Heart right ventricle (tissue), 16 donors: ENCODE data around the gene MAX. TPM values are rescaled to one million over a fixed set of nuclear protein-coding genes. Genes with fewer than 3 reads are reported as not detected.

Experiments
- ATAC-seq, 8 donors: fragments of 200-7000 bp; cut with Tn5 transposase; one replicate each; pipeline ENCODE4 v1.9.1; 2020; ENCODE audit warnings: mild to moderate bottlenecking in 8 of 8, moderate library complexity in 8 of 8, moderate number of reproducible peaks in 1 of 8
- DNase-seq, 2 donors: peaks; one replicate each; pipeline ENCODE4 v3.0.0-alpha.2; 2020
- H3K27ac ChIP-seq, 10 donors: fragments of 200-600 bp; sonication (generic) in 2 of 10; one replicate each; pipeline versions ENCODE4 v1.5.0 to v1.8.0; 2020 to 2022; ENCODE audit warnings: mild to moderate bottlenecking in 3 of 10
- H3K27me3 ChIP-seq, 7 donors: fragments of 200-600 bp; one replicate each; pipeline ENCODE4 v1.8.0; 2021 to 2022; ENCODE audit warnings: mild to moderate bottlenecking in 2 of 7
- H3K36me3 ChIP-seq, 9 donors: fragments of 200-600 bp; sonication (generic) in 1 of 9; one replicate each; pipeline versions ENCODE4 v1.5.0 to v1.8.0; 2020 to 2022; ENCODE audit warnings: mild to moderate bottlenecking in 2 of 9
- H3K4me1 ChIP-seq, 9 donors: fragments of 200-600 bp; sonication (generic) in 1 of 9; one replicate each; pipeline versions ENCODE4 v1.5.0 to v1.8.0; 2020 to 2022; ENCODE audit warnings: mild to moderate bottlenecking in 4 of 9
- H3K4me3 ChIP-seq, 10 donors: fragments of 200-600 bp; sonication (generic) in 2 of 10; one replicate each; pipeline versions ENCODE4 v1.5.0 to v1.8.0; 2020 to 2022; ENCODE audit warnings: mild to moderate bottlenecking in 7 of 10, moderate library complexity in 2 of 10
- H3K9me3 ChIP-seq, 11 donors: fragments of 200-600 bp in 10 of 11; sonication (generic) in 2 of 11; one replicate each; pipeline versions ENCODE4 v1.5.0 to v1.8.0; 2013 to 2022; ENCODE audit warnings: mild to moderate bottlenecking in 2 of 11, control low read depth in 1 of 11, moderate library complexity in 1 of 11
- WGBS, 2 donors: extraction: QIAGEN DNeasy Blood & Tissue Kit; methylation state at CpG; one replicate each; pipeline ENCODE4 v1.1.7; 2013; ENCODE audit warnings: inconsistent platforms in 1 of 2; 5-methylcytosine and 5-hydroxymethylcytosine counted together
- intact Hi-C, 10 donors: fragments of 100-400 bp; cut with DNase I; formaldehyde crosslinking; loops; one replicate each; pipeline versions ENCODE4 v1.11.1 to v1.14.2; 2022
- polyA plus RNA-seq, 2 donors: library from polyadenylated mRNA; stranded (reverse); fragments of 200-250 nt; gene quantifications; one replicate each; pipeline ENCODE4 v1.2.3, GENCODE V29; 2013
- total RNA-seq, 10 donors: library from RNA; stranded (reverse); fragmentation: NEBNext Ultra II Directional in 3 of 10; extraction: Animal tissue kit (Norgen Biotek cat#: 25700) in 3 of 10; gene quantifications; one replicate each; pipeline versions ENCODE4 v1.2.1 to v1.2.4, GENCODE V29; 2021 to 2023
- TF ChIP-seq, protein P1 (sequence below), 9 donors: fragments of 200-600 bp; sonication (generic) in 2 of 9; IDR thresholded peaks; one replicate each; pipeline versions ENCODE4 v1.5.0 to v1.8.0; 2021 to 2022; ENCODE audit warnings: antibody characterized with exemption in 9 of 9, mild to moderate bottlenecking in 5 of 9, moderate library complexity in 1 of 9
- donor health status: Arrhythmogenic right ventricular cardiomyopathy.
- donor health status: ischemic (EF 13 %, LVEDD 7.1; RV severe dilation, severe dysfunction).
- donor health status: healthy with polysubstance abuse.
- donor health status: DM: no; HTN: yes; CAD: no.
- donor health status: DM: no; HTN: no; CAD: no.
- donor health status: ischemic (EF 25% LVEDD 6.9; RV normal size, moderate dysfunction).
- donor health status: ischemic (EF 25% LVEDD 5.7; RV mildly dilated, moderate dysfunction).
- donor health status: healthy.
- donor health status: DM: yes; HTN: yes; CAD: no.
- donor health status: Ischemic cardiomyopathy.
- donor health status: ischemic (EF 35%, LVEDD 5.7; RV mildly dilated, moderate dysfunction).
- donor health status: nonischemic (EF 11% LVEDD 7.7; RV severe dilation, severe dysfunction).
- donor health status: DM: yes; HTN: yes; CAD: no.
- donor health status: PGD.
- donor health status: ischemic (EF 29% LVEDD 5.4; RV normal size, mild dysfunction).
- donor health status: nonischemic (EF 23%, LVEDD 6.1; RV moderate dilation, normal function).

MAX gene
- total and polyA plus RNA-seq, 12 donors: 35.7 to 95.7 (median 69.8) TPM

DNA sequence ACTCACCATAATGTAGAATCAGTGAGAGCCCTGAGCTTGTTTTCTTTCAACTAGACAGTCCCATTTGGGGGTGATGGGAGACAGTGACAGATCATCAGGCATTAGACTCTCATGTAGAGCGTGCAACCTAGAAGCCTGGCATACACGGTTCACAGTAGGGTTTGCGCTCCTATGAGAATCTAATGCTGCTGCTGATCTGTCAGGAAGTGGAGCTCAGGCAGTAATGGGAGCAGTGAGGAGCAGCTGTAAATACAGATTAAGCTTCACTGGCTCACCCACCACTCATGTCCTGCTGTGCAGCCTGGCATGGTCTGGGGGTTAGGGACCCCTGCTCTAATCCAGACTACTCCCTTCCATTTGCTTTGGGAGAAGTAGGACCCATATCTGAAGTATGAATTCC is 60.0 kb downstream of the MAX start:
- TF ChIP-seq, protein P1, sequence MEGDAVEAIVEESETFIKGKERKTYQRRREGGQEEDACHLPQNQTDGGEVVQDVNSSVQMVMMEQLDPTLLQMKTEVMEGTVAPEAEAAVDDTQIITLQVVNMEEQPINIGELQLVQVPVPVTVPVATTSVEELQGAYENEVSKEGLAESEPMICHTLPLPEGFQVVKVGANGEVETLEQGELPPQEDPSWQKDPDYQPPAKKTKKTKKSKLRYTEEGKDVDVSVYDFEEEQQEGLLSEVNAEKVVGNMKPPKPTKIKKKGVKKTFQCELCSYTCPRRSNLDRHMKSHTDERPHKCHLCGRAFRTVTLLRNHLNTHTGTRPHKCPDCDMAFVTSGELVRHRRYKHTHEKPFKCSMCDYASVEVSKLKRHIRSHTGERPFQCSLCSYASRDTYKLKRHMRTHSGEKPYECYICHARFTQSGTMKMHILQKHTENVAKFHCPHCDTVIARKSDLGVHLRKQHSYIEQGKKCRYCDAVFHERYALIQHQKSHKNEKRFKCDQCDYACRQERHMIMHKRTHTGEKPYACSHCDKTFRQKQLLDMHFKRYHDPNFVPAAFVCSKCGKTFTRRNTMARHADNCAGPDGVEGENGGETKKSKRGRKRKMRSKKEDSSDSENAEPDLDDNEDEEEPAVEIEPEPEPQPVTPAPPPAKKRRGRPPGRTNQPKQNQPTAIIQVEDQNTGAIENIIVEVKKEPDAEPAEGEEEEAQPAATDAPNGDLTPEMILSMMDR (IDR thresholded peaks at IDR 0.05): no peak
- peaks cover 0 to 44% (median 12%) of the 10 kb centered on the region in 9 donors for H3K4me1 ChIP-seq
- H3K4me3 ChIP-seq: no peak overlapping the region
- H3K9me3 ChIP-seq: no peaks in the 10 kb centered on the region
- no peaks in the 10 kb centered on the region for H3K27me3 ChIP-seq
- H3K27ac ChIP-seq: peak overlapping the region in 1 of 10 donors; percentile 75
- intact Hi-C loops: no loop called here
- WGBS, 2 donors: 90 to 92% methylated on average over 3 of the region's 3 CpGs
- H3K36me3 ChIP-seq: peaks cover 0 to 56% (median 29%) of the 10 kb centered on the region in 9 donors
- DNase-seq (no peak), ATAC-seq (no peak)

DNA sequence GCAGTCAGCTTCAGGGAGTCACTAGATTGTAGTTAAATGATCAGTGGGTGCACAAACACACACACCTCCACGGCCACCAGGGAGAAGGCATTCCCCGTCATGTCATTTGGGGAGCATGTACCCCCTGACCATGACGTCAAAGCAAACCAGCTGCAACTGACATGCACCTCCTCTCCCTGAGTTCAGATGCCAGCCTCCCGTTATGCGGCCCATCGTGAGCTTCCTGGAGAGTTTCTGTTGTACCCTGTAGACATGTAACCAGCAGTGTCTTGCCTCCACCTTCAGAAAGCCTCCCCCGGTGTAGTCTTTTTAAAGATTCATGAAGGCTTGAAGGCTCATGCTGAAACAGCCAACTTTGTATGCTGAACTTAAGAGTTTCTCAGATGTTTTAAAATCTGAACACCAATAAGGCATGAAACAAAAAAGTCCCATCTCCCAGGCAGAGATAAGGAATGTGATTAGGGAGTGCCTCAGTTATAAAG is 60.8 kb downstream of the MAX start:
- 93 to 96% methylated on average over 7 of the region's 7 CpGs for WGBS, 2 donors
- Histone ChIP-seq H3K27me3 (no peaks in the 10 kb centered on the region), H3K27ac (no peak overlapping the region), H3K4me1 (peaks cover 0 to 38% (median 10%) of the 10 kb centered on the region in 9 donors), H3K4me3 (no peak overlapping the region), H3K9me3 (no peaks in the 10 kb centered on the region), H3K36me3 (peaks cover 0 to 49% (median 29%) of the 10 kb centered on the region in 9 donors)
- no peak for ATAC-seq
- intact Hi-C loops: no loop called here
- TF ChIP-seq, protein P1 (IDR thresholded peaks at IDR 0.05): no peak
- no peak for DNase-seq

DNA sequence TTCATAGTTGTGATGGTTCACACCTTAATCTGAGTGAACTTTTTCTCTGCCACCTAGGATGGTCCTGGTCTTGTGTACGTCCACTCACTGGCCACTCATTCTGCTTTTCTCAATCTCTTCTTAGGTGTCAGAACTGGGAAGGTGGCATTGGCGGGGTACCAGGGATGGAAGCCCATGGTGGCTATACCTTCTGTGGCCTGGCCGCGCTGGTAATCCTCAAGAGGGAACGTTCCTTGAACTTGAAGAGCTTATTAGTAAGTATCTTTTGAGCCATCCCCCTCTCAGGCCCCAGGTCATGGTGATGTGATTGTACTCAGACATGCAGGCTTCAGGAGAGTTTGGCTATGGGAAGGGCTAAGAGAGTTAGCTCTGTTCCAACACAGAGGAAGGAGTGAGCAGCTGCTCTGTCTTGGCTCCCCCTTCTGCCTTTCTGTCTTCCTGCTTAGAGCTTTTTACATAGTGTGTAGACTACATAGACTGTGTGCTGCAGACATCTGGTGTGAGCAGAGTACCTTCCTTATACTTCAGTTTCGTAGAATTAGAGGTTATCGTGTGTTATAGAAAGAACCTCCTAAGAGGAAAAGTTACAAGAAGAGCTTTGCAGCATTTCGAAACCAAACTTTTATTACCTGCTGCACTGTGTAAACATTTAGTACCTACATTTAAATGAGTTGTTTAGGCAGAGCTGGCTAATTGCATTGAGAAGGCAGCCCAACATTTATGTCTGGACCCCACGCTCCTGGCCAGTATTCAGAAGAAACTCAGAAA is 61.5 kb downstream of the MAX start:
- WGBS, 2 donors: 96% methylated on average over 9 of the region's 9 CpGs
- Histone ChIP-seq H3K36me3 (peaks cover 0 to 51% (median 29%) of the 10 kb centered on the region in 9 donors), H3K27ac (no peak overlapping the region), H3K9me3 (no peaks in the 10 kb centered on the region), H3K4me1 (peaks cover 0 to 32% (median 10%) of the 10 kb centered on the region in 9 donors), H3K4me3 (no peak overlapping the region), H3K27me3 (no peaks in the 10 kb centered on the region)
- intact Hi-C loops: no loop called here
- TF ChIP-seq, protein P1 (IDR thresholded peaks at IDR 0.05): no peak
- DNase-seq (no peak), ATAC-seq (no peak)

DNA sequence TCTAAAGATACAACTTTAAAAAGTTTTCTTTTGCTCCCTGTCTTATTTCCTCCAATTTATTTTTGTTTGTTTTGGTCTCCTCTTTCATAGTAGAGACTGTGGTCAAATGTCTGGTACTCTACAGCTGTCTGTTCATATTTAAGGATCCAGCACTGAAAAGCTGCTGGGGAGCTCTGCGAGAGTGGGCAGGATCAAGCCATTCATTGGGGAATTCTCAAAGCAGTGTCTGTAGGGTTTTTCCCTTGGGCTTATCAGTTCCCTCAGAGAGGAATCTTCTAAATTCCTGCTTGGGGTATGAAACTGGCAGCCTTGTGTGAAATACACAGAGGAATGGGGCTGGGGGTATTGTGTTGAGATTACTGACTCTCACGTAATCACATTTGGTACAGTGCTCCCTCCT is 63.4 kb downstream of the MAX start:
- peak overlapping the region in 4 of 10 donors; percentile 1 to 14 (median 6) for H3K27ac ChIP-seq
- DNase-seq (no peak), ATAC-seq (no peak)
- intact Hi-C loops: no loop called here
- no peaks in the 10 kb centered on the region for H3K27me3 ChIP-seq
- H3K9me3 ChIP-seq: no peaks in the 10 kb centered on the region
- TF ChIP-seq, protein P1 (IDR thresholded peaks at IDR 0.05): no peak
- peaks cover 0 to 50% (median 21%) of the 10 kb centered on the region in 9 donors for H3K36me3 ChIP-seq
- WGBS, 2 donors: 86 to 89% methylated on average over 2 of the region's 2 CpGs
- no peak overlapping the region for H3K4me3 ChIP-seq
- H3K4me1 ChIP-seq: peaks cover 0 to 29% (median 22%) of the 10 kb centered on the region in 9 donors
